GM20000 (cell line): ENCODE measurements around the gene LIN7A.

Experiments
- DNase-seq: peaks from one replicate; pipeline ENCODE4 v3.0.0; 2012; ENCODE audit warnings: low spot score
- TF ChIP-seq, protein P1 (sequence below): IDR thresholded peaks from 2 replicates; pipeline ENCODE4 v1.5.1; 2012; ENCODE audit warnings: mild to moderate bottlenecking, control low read depth; ENCODE audit errors: extremely low read depth, missing control alignments

LIN7A gene

GRCh38 chr12:80845639-80846038, 92.1 kb downstream of the LIN7A start:
- TF ChIP-seq, protein P1, sequence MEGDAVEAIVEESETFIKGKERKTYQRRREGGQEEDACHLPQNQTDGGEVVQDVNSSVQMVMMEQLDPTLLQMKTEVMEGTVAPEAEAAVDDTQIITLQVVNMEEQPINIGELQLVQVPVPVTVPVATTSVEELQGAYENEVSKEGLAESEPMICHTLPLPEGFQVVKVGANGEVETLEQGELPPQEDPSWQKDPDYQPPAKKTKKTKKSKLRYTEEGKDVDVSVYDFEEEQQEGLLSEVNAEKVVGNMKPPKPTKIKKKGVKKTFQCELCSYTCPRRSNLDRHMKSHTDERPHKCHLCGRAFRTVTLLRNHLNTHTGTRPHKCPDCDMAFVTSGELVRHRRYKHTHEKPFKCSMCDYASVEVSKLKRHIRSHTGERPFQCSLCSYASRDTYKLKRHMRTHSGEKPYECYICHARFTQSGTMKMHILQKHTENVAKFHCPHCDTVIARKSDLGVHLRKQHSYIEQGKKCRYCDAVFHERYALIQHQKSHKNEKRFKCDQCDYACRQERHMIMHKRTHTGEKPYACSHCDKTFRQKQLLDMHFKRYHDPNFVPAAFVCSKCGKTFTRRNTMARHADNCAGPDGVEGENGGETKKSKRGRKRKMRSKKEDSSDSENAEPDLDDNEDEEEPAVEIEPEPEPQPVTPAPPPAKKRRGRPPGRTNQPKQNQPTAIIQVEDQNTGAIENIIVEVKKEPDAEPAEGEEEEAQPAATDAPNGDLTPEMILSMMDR: no peak
- no peak for DNase-seq

DNA sequence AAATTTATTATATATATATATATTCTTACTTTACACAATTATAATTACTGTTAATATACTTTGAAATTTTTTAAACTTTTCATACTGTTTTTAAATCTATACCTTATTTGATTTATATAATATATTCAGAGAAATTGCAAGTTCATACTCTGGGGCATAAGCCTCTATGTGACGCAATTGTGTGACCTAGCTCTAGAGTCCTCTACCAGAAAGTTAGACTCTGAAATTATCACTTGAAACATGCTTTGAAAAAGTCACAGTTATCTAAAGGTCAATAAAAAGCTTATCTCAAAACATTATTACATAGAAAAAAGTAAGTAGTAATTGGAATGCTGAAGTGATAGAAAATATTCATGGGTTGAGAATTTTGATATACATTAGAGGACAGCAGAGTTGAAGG, 93.8 kb downstream of the LIN7A start:
- no peak for DNase-seq
- TF ChIP-seq, protein P1: no peak

- TF ChIP-seq, protein P1: no peak
- DNase-seq: no peak
Measured at GRCh38 chr12:80838708-80839107, 99.0 kb downstream of the LIN7A start.

GRCh38 chr12:80838024-80838658, 99.6 kb downstream of the LIN7A start:
- DNase-seq: no peak
- TF ChIP-seq, protein P1: no peak

DNA sequence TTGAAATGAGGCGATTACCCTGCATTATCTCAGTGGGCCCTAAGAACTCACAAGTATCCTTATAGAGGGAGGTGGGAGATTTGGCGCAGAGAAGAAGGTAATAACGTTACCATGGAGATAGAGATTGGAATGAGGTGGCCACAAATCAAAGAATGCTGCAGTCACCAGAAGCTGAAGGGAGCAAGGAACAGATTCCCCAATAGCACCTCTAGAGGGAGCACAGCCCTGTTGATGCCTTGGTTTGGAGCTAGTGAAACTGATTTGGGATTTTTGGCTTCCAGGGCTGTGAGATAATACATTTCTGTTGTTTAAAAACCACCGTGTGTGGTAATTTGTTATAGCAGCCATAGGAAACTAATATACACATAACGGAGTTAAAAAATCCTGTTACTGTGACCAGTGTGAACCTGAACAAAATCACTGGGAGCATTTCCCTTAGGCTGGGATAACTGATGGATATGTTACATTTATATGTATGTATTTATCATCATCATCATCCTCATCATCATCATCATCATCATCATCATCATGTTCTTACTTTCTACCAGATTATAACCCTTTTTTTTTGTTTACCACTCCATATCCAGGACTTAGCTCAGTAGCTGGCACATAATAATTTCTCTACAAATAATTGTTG, 100.3 kb downstream of the LIN7A start:
- peak; percentile 12 for DNase-seq

GRCh38 chr12:80834724-80835123, 103.0 kb downstream of the LIN7A start:
- no peak for DNase-seq
- TF ChIP-seq, protein P1: no peak

More for the DNA sequence above, 100.3 kb downstream of the LIN7A start:
- TF ChIP-seq, protein P1: peak; percentile 65

- TF ChIP-seq, protein P1: no peak
- DNase-seq: no peak
Measured at GRCh38 chr12:80830533-80831088, 107.1 kb downstream of the LIN7A start.
